ENCODE data around the gene GPER1.

Gene GPER1

DNA sequence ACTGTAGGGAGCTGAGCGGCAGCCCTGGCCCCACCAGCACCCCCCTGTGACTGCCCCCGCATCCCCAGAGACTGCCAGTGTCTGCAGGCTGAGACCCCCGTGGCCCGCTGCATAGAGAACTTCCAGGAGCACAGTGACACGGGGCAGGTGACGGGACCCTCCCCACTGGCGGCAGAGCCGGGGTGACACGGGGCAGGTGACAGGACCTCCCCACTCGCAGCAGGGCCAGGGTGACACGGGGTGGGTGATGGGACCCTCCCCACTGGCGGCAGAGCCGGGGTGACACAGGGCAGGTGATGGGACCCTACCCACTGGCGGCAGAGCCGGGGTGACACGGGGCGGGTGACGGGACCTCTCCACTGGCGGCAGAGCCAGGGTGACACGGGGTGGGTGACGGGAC lies 2.3 kb downstream of the GPER1 start:
- no peak for DNase-seq (ENCODE audit: low read depth)

DNA sequence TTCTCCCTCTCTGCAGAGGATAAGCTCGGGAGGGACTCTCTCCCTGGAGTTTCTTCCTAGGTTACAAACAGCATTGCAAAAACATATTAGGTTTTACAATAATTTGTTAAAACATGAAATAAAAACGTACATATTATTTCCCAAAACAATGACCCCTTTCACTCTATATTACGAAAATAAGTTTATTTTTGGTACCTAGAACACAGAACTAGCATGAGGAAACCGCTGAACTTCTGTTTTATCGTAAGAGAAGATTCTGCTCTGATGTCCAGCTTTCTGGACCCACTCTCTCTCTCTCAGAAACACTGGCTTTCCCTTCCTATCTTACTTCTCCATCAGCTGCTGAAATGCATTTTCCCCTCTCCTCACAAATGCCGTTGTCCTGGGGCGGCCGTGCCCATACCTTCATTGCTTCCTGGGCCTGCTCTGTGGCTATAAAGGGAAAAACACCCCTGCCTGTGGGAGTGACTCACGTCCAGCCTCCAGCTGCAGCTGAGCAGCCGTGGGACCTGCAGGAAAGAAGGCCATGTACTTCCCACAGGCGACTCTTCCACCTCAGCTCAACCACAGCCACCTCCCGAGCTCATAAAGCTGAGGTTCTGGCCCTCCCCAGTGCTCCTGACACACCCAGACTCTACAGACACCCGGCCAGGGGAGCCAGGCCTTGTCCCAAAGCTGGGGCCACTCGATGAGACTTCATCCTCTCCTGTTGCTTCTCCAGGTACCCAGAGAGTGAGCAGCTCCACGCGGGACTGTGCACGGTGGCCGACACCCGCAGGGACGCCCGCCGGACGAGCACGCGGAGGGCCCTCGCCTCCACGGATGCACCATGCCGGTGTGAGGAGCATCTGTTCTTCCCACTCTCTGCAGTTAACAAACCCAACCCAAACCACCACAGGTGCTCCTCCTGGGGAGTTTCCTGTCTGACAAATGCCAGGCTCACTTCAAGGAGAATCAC lies 3.1 kb downstream of the GPER1 start:
- no peak for DNase-seq (ENCODE audit: low read depth)

DNA sequence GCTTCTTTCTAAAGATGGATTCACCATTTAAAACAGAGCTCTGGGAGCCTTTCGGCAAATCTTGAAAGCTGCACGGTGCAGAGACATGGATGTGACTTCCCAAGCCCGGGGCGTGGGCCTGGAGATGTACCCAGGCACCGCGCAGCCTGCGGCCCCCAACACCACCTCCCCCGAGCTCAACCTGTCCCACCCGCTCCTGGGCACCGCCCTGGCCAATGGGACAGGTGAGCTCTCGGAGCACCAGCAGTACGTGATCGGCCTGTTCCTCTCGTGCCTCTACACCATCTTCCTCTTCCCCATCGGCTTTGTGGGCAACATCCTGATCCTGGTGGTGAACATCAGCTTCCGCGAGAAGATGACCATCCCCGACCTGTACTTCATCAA lies 3.7 kb downstream of the GPER1 start:
- DNase-seq (ENCODE audit: low read depth): no peak

DNA sequence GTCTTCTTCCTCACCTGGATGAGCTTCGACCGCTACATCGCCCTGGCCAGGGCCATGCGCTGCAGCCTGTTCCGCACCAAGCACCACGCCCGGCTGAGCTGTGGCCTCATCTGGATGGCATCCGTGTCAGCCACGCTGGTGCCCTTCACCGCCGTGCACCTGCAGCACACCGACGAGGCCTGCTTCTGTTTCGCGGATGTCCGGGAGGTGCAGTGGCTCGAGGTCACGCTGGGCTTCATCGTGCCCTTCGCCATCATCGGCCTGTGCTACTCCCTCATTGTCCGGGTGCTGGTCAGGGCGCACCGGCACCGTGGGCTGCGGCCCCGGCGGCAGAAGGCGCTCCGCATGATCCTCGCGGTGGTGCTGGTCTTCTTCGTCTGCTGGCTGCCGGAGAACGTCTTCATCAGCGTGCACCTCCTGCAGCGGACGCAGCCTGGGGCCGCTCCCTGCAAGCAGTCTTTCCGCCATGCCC lies 4.3 kb downstream of the GPER1 start:
- no peak for DNase-seq (ENCODE audit: low read depth)

DNA sequence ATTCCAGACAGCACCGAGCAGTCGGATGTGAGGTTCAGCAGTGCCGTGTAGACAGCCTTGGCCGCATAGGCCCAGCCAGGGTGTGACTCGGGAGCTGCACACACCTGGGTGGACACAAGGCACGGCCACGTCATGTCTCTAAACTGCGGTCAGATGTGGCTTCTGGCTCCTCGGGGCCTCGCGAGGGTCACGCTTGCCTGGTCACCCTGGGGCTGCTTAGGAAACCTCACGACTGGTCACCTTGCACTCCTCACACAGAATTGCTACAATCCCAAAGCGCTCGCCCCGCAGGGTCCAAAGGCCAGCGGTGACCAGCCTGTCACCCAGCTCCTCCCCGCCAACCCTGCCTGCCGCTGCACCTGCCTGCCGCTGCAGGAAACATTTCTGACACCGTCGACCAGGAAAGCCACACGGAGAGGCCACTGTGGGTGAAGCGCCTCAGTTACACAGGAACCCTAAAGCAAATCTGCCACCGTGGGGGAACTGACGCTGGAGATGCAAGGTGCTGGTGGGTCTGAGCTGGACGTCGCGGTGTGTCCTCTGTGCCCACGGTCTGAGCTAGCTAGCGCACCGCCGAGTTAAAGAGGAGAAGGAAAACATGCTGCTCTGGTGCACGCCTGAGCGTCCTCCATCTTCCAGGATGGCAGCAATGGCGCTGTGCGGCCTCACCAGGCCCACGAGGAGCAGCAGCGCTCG lies 5.0 kb downstream of the GPER1 start:
- no peak for DNase-seq (ENCODE audit: low read depth)

DNA sequence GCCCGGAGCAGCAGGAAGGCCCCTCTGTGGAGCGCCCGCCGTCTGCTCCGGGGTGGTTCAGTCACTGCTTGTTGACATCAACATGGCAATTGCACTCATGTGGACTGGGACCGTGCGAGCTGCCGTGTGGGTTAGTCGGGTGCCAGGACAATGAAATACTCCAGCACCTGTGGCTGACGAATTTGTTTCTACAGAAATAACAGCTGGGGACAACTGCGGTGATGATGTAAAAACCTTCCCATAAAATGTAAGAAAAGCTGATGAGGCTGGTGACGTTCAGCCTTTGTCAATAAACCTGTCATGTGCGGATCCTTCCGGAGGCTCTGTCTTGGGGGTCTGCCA lies 5.6 kb downstream of the GPER1 start:
- DNase-seq (ENCODE audit: low read depth): no peak

DNA sequence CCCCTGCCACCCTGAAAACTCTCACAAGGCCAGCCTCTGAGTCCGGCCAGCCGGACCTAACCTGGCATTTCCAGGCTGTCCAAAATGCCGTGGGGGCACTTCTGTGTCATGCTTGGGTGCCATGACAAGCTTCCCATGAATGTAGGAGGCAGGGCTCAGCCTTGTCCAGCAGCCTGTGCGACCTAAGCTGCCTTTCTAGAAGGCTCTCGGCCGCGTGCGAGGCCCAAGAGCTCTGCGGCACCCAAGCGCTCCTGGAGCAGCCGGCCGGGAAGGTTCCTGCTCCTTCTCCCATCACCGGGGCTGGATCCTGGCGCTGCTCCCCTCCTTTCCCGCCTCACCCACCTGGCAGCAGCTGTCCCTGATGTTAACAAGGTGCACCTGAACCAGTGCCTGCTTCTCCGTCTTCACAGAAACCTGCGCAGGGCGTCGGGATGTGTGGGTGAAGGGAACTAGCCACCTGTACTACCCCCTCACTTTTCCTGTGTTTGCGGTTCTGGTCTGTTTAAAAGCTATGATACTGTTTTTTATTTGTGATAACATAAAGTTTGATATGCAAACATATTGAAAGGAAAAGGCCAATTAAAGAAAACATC lies 6.1 kb downstream of the GPER1 start:
- no peak for DNase-seq (ENCODE audit: low read depth)

DNA sequence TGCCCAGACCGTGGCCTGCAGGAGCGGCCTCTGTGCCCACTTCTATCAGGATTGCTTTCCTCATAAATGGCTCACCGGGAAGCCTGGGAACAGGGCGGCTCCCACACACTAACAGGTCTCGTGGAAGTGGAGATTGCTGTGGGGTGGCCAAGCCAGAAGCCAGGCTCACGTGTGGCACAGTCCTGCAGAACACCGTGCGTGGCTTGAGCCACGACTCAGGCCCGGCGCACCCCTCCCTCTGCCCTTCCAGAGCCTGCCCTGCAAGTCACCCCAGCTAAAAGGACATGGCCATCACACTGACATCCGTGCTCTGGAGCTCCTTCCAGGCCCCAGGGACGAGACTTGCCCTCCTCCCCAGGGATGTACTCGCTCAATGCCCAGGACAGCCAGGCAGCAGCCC lies 7.0 kb downstream of the GPER1 start:
- no peak for DNase-seq (ENCODE audit: low read depth)

DNA sequence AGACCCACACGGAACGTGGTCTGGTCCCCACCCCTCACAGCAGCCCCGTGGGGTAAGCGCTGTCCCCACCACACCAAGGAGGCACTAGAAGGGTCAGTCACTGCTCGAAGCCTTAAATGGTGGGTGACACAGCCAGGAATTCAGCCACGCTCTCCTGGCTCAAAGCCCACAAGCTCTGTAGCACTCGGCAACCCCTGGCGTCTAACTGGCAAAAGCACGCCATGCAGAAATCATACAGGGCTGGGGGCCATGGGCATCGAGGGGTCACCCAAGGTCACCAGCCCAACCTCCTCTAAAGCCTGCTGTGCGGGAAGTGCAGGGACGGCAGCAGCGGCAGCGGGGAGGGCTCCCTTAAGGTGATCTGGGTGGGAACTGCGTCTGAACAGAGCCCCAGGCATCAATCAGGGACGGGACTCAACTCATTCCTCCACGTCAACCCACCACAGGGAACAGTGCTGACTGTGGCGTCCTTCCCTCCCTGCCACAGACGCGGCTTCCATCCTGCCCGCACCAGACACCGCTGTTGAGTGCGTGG lies 7.8 kb downstream of the GPER1 start:
- no peak for DNase-seq (ENCODE audit: low read depth)

DNA sequence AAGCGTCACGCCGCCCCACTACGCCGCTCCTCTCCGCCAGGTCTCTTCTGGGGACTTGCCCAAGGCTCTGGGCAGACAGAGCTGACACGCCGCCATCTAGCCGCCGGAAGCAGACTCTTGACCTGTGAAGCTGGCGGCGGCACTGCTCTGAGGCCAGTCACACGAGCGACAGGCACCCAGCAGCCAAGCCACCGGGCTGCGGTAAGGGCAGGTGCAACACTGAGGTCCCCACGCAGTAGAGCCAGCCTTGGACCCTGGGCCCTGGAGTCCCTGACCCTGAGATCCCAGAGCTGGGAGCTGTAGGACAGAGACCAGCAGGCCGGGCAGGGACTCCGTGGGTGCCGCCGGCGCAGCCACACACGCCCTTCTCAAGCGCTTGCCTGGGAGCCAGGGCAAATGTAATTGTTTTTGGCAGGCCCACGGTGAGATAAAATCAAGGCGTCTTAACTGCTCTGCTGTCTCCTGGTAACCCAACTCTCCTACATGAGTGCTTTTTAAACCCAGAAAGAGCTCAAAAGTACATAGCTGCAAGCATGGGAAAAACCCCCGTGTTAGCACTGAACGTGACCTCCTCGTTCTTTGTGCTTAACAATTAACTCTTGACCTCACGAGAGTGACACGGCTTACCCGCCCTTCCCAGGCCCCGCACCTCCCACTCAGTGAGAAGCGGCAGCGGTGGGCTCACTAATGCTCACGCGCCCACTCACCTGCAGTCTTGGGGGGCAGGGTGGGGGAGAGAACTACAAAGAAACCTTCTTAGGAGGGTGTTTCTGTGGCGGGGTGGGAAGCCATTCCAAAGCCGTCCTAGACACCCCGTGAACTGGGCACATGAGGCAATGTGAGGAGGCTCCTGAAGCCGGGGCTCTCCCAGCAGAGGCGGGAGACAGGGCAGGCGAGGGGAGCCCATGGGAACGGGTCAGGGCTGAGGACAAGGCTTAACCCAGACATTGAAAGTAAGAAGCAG lies 8.5 kb downstream of the GPER1 start:
- DNase-seq (ENCODE audit: low read depth): no peak

DNA sequence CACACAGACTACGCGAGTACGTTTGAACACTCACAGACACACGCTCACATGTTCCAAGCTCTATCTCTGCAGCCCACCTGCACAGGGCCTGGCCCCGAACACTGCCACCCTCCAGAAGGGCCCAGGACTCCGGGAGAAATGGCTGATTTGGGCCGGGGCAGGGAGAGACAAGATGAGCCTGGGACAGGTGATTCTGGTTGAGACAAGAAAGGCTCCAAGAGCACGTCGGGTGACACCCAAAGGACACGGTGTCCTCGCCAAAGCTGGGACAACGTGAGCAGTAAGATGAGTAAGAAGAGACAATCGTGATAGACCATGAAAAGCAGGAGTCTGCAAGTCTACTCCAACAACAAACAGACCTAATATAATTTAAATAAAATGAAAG lies 9.2 kb downstream of the GPER1 start:
- DNase-seq (ENCODE audit: low read depth): no peak

DNA sequence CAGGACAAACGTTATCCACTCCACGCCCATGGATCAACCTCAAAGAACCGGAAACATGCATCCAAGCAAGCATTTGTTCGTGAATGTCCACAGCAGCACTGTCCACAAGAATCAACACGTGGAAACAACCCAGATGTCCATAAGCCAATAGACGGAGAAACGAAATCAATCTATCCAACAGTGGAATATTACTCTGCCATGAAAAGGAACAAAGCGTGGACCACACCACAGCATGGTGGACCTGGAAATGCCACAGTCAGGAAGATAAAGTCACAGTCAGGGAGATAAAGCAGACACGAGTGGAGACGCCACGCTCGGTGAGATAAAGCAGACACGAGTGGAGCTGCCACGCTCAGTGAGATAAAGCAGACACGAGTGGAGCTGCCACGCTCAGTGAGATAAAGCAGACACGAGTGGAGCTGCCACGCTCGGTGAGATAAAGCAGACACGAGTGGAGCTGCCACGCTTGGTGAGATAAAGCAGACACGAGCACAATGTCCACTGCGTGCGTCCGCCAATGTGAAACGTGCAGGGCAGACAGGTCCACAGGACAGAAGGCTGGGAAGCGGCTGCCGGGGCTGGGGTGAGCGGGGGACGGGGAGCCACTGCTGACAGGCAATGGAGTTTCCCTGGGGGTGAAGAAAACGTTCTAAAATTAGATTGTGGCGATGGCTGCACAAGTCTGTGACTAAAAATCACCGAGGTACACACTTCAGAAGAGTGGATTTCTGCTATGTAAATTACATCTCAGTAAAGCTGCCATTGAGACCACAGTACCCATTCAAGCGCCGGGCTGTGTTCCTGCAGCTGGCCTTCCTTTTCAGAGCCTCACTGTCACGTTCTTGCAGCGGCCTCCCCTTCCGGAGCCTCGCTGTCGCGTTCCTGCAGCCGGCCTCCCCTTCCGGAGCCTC lies 10.6 kb downstream of the GPER1 start:
- DNase-seq (ENCODE audit: low read depth): no peak

DNA sequence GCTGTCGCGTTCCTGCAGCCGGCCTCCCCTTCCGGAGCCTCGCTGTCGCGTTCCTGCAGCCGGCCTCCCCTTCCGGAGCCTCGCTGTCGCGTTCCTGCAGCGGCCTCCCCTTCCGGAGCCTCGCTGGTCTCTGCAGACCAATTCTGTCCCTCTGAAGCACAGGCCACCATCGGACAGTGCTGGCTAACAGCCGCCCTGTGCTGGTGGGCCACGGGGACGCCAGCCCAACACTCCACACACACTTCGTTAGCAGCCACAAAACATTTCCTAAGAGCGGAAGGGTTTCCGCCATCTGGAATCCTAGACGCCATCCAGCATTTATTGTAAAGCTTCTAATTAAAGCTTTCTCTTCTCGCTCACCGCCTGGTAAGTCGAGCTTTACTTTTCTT lies 11.2 kb downstream of the GPER1 start:
- no peak for DNase-seq (ENCODE audit: low read depth)

DNA sequence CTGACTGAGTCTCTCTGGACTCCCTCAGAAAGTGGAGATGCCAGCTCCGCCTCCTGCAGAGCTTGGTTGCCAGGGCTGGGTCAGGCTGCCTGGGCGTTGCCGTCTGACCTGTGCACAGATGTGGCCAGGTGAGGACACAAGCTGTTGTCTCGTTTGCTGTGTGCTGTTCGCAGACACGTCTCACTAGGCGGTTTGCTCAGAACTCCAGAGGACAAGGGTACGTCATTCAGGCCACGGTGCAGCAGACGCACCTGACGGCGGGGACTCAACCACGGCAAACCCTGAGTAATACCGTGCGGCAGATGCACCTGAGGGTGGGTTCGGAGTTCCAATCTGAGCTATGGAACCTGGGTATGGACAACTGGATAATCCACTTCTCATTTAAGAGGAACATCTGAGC lies 11.7 kb downstream of the GPER1 start:
- DNase-seq (ENCODE audit: low read depth): no peak

DNA sequence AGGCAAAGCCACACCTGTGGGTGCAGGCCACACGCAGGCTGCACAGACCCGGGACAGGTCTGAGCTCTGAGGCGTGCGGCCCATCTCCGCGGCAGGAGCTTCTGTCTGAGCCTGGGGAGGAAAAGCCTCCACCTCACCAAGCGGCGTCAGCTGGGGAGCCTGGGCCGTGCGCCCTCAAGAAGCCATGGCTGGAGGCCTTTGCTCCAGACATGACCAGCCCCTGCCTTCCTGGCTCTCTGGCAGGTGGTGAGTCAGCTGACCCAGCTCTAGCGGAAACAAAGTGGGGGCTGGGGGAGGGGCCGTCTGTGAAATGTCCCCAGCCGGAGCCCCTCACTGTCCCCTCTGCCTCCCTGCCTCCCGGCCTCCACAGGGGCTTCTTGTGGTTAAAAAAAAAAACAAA lies 12.5 kb downstream of the GPER1 start:
- DNase-seq (ENCODE audit: low read depth): no peak

DNA sequence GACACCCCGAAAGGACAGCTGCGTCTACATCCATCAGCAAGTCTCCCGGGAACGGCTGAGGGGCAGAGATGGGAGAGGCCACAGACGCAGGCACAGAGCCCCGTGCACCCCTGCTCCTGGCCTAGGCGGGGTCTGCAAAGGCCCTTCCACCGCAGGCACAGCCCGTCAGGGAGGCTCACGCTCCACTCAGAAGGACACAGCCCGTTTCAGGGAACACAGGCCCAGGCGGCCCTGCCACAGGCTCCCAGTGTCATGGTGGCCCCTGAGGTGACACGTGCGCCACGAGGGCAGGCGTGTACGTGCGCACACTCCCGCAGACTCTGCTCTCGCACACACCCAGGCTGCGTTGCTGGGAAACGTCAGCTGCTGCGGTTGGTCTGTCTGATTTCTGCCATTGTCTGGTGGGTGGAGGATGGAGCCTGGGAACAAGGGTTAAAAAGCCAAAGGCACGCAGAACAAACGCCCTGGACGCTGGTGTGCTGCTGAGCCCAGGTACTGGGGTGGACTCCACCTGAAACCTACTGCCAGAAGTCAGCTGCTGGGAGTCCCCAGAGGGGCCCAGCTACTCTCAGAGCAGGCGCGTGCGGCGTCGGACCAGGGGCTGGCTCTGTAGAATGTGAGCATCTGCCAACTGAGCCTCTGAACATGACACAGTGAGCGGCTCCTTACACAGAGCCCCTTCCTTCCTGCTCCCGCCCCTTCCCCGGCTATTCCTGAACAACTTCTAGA lies 13.1 kb downstream of the GPER1 start:
- DNase-seq (ENCODE audit: low read depth): no peak

DNA sequence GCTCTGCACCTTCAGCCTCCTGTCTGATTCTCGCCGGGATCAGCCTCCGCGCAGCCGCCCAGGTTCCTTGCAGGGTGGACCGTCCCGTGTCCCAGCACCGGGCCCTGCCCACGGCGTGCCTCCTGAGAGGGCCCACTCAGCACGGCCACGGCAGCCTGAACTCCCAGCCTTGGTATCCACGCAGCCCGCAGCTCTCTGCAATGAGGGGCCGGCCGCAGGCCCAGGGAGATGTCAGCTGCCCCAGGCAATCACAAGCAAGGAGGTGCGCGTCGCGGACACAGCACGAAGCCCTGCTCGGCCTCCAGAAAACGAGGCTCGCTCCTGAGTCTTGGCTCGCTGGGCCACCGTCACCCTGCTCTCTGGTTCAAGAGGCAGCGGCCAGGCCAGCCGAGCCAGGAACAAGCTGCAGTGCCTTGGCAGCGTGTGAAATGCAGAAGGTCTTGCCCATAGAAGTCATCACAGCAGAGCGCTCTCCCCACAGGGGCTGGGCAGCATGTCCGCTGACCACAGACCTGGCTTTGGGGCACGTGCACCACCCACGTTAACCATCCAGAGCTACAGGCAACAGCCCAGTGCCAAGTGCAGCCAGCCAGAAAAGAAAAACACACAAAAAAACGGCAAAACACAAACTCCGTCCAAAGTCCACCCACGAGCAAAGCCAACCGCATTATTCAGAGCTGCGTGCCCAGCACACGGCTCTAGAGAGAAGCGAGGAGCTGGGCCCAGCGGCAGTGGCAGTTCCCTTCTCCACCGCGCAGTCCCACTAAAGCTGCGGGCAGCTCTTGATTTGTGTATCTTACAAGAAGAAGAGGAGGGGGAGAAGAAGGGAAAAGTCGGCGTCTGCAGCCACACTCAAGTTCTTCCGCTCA lies 13.9 kb downstream of the GPER1 start:
- DNase-seq (ENCODE audit: low read depth): no peak

DNA sequence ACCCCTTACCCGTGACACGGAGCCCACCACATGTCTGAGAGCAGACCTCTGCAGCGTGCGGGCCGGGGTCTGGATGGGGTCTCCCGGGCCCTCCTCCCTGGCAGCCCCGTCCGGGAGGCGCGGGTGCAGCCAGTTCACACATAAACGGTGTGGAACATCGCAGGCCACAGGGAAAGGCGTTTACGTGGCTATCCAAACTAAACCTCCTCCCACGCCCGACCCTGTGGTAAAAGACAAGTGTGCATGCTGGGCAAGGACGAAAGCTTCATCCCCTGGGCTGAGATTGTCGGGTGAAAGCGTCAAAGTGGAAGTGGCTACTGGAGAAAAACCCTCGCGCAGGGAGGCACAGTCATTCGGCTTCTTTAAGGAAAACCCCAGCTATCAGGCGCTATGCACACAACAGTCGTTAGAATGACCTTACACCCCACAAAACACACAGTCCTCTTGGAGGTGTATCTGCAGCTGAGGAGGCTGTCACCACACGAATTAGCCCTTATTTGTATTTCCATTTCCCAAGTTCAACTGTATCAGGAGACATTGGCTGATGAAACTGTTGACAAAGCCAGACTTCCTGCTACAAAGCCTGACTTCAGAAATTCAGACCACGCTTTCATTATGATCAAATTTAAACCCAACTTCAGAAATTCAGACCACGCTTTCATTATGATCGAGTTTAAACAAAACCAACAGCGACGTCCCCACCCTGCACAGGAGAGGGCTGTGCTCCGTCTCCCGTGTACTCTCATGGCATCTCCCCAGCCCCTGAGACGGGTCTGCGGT lies 15.3 kb downstream of the GPER1 start:
- no peak for DNase-seq (ENCODE audit: low read depth)
